GM12801 (cell line): ENCODE measurements around the gene MYL5.

Experiments used
- CTCF ChIP-seq: IDR thresholded peaks from one replicate; pipeline ENCODE4 v1.5.1; 2011; ENCODE audit warnings: control low read depth; ENCODE audit not compliant: insufficient read length; ENCODE audit errors: extremely low read depth

MYL5 gene

DNA sequence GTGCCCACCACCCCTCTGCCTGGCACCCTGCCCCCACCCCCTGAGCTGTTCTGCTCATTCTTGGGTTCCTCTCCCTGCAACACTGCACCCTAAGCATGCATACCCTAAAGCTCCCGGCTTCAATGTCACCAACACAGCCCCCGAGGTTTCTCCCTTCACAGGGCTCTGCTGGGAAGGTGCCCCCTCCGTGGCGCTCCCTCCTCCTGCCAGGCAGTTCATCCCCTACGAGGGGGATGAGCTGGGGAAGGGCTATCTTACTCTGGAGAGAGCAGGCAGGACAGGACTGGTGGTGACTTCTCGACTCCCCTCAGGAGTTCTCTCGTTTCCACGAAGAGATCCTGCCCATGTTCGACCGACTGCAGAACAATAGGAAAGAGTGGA lies 6.8 kb upstream of the MYL5 start:
- no peak for TF ChIP-seq CTCF

GRCh38 chr4:671769-672168 lies 2.6 kb upstream of the MYL5 start:
- TF ChIP-seq CTCF, result no peak

GRCh38 chr4:673349-674091 lies 822 bp upstream of the MYL5 start:
- no peak for TF ChIP-seq CTCF

DNA sequence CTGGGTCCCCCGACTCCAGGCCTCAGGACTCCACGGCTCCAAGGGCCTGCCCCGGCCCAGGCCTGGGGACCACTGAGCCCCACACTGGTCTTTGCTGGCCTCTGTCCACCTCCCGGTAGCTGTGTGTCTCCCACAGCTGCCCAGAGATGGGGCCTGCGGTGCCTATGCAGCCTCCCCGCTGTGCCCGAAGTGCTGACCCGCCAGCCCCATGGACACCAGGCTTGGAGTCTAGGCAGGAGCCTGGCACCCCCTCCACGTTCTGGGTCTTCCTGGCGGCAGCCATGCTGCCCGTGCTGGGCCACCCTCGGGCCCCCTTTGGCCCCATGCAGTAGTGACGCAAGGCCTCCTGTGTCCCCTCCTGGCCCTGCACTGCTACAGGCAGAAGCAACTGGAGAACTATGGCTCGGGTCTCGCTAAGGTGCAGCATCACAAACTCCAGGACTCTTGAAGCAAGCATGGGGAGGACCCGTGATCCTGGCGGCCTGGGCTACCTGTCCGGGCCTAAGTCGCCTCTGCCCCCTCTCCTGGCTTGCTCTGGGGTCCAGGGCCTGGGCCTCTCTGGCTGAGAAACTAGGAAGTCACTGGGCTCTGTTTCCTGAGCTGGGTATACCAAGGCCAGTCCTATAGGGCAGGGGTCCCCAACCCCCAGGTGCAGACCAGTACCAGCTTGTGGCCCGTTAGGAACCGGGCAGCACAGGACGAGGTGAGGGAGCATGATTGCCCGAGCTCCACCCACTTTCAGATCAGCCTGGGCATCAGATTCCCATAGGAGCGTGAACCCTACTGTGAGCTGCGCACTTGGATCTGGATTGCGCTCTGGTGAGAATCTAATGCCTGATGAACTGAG lies 917 bp downstream of the MYL5 start:
- no peak for TF ChIP-seq CTCF

DNA sequence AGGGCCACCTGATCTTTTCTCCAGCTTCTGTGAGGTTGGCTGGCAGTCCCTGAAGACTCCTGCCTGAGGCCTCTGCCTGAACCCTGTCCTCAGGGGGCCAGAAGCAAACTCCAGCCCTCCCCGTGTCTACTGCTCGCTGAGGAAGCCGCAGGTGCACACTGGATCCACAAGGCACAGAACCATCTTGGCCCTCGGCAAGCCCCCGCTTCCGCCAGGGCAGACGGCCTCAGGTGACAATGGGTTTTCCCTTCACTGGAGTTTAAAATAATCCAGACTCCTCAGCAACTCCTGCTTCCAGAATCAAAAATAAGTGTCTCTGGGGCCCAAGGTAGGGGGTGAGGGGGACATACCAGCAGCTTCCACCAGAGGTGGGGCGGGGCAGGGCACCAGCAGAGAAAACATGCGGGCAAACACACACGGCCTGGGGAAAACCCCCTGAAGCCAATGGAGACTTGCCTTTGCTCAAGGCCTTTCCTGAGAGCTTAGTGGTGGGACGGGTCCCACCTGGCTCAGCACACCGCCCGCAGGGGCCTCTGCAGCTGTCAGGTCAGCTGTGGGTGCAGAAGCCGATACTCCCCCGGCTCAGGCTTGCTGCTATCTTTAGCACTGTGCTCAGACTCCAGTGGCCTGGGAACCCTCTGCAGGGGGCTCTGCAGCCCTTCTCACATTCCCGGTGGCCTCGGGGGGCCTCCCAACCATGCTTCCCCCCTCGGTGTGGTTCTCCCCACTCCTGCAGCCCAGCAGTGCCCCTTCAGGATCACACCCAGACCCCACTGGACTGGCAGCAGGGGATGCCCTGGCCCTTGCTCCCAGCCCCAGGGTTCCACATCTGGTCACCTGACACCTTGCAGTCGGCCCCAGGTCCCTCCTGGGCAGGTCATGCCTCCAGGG lies 1.9 kb downstream of the MYL5 start:
- TF ChIP-seq CTCF, result no peak

GRCh38 chr4:676871-677235 lies 2.5 kb downstream of the MYL5 start:
- TF ChIP-seq CTCF, result no peak
